ENCODE results near the gene SPSB2.

- no peak for TF ChIP-seq GATA3 (IDR thresholded peaks at IDR 0.05; ENCODE audit: low read depth, low read length)
- no peak for TF ChIP-seq GATA2 (IDR thresholded peaks at IDR 0.05; ENCODE audit: low read depth, low read length)
These were observed 38.2 kb downstream of the SPSB2 start for GRCh38 chr12:6834873-6835272.
